ENCODE data around the gene ADCY9. TPM values are rescaled to one million over a fixed set of nuclear protein-coding genes. Genes with fewer than 3 reads are reported as not detected.

Gene ADCY9
- total RNA-seq, 1 experiment from 2014 or later = 7.0 TPM

DNA sequence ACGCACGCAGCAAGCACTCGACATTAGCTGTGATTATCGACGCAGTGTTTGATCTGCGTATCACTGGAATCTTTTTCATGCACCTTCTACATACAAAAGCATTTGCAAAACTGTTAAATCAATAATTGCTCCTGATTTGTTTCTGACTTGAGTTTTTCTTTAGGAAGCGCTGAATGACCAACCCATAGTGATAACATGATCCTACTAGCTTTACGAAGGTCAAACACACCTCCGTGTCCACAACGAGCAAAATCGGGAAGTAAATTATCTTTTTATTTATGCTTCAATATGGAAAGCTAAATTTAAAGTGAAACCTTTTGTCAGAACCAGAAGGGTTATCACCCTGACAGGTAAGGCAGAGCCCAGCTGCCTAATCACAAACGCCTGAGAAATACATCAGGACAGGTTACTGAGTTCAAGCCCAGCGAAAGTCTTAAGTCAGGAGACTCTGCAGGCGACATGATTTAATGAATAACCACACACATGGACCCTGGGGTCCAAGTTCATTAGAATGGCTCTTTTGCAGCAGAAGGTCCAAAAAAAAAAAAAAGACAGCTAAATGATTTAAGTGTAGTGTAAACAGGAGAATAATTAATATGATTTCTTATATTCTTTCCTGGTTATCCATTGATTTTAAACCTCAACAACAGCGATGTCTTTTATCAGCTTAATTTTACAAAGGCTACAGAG, 104.2 kb downstream of the ADCY9 start:
- no peaks in the 10 kb centered on the region for H3K9me3 ChIP-seq (ENCODE audit: low read depth, low read length, poor library complexity, severe bottlenecking)
- DNase-seq (ENCODE audit: low spot score) = no peak
- H3K4me1 ChIP-seq (ENCODE audit: insufficient read depth, low read length, poor library complexity, severe bottlenecking) = peaks cover 29% of the 10 kb centered on the region
- intact Hi-C loops (cut with micrococcal nuclease; ENCODE audit: unreplicated experiment) = no loop called here
- no peaks in the 10 kb centered on the region for H3K27me3 ChIP-seq (replicated peaks; ENCODE audit: insufficient read depth, low read depth, low read length, poor library complexity)
- CTCF ChIA-PET = no interaction called here
- POLR2A ChIA-PET (ENCODE audit: low non-redundant PET) = no interaction called here
- H3K4me3 ChIP-seq (ENCODE audit: low read depth, low read length, poor library complexity, severe bottlenecking) = no peak overlapping the region
- BruUV-seq (replicated peaks) = no TSS peak
- no peak for TF ChIP-seq EZH2 (IDR thresholded peaks at IDR 0.05; ENCODE audit: borderline replicate concordance, low read depth, low read length, poor library complexity, severe bottlenecking)
- TF ChIP-seq, protein P1, sequence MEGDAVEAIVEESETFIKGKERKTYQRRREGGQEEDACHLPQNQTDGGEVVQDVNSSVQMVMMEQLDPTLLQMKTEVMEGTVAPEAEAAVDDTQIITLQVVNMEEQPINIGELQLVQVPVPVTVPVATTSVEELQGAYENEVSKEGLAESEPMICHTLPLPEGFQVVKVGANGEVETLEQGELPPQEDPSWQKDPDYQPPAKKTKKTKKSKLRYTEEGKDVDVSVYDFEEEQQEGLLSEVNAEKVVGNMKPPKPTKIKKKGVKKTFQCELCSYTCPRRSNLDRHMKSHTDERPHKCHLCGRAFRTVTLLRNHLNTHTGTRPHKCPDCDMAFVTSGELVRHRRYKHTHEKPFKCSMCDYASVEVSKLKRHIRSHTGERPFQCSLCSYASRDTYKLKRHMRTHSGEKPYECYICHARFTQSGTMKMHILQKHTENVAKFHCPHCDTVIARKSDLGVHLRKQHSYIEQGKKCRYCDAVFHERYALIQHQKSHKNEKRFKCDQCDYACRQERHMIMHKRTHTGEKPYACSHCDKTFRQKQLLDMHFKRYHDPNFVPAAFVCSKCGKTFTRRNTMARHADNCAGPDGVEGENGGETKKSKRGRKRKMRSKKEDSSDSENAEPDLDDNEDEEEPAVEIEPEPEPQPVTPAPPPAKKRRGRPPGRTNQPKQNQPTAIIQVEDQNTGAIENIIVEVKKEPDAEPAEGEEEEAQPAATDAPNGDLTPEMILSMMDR (conservative IDR thresholded peaks at IDR 0.05; ENCODE audit: low read depth, low read length) = no peak
- no peak overlapping the region for H3K27ac ChIP-seq (ENCODE audit: low read depth, low read length, poor library complexity, severe bottlenecking)
- H3K36me3 ChIP-seq (ENCODE audit: insufficient read depth, low read length, poor library complexity, severe bottlenecking) = no peaks in the 10 kb centered on the region

DNA sequence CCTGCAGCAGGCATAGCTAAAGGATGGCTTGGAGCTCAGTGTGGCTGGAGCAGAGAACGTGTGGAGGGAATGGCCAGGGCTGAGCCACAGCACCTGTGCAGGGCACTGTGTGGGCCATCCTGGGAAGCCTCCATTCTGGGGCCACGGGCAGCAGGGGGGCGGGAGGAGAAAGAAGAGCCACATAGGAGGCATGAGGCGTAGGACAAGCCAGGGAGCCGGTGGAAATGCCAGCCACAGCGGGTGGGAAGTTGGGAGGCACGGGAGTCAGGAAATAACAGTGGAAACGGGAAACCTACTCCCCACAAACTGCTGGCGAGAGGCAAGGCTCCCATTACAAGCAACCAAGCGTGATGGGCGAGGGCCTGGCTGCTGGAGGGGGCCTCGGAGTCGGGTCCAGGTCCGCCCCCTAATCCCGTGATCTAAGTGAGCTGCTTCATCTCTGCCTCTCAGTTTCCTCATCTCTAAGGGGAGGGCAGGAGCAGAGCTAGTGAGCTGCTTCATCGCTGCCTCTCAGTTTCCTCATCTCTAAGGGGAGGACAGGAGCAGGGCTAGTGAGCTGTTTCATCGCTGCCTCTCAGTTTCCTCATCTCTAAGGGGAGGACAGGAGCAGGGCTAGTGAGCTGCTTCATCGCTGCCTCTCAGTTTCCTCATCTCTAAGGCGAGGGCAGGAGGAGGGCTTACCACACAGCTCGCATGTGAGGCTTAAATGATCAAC, 104.9 kb downstream of the ADCY9 start:
- no peaks in the 10 kb centered on the region for H3K27me3 ChIP-seq (replicated peaks; ENCODE audit: insufficient read depth, low read depth, low read length, poor library complexity)
- ChIA-PET CTCF (no interaction called here), POLR2A (ENCODE audit: low non-redundant PET) (no interaction called here)
- intact Hi-C loops (cut with micrococcal nuclease; ENCODE audit: unreplicated experiment) = no loop called here
- peaks cover 29% of the 10 kb centered on the region for H3K4me1 ChIP-seq (ENCODE audit: insufficient read depth, low read length, poor library complexity, severe bottlenecking)
- H3K9me3 ChIP-seq (ENCODE audit: low read depth, low read length, poor library complexity, severe bottlenecking) = no peaks in the 10 kb centered on the region
- peak overlapping the region; percentile 37 for H3K27ac ChIP-seq (ENCODE audit: low read depth, low read length, poor library complexity, severe bottlenecking)
- H3K4me3 ChIP-seq (ENCODE audit: low read depth, low read length, poor library complexity, severe bottlenecking) = no peak overlapping the region
- DNase-seq (ENCODE audit: low spot score) = peak; percentile 72
- TF ChIP-seq EZH2 (IDR thresholded peaks at IDR 0.05; ENCODE audit: borderline replicate concordance, low read depth, low read length, poor library complexity, severe bottlenecking) = no peak
- TF ChIP-seq, protein P1 (conservative IDR thresholded peaks at IDR 0.05; ENCODE audit: low read depth, low read length) = no peak
- H3K36me3 ChIP-seq (ENCODE audit: insufficient read depth, low read length, poor library complexity, severe bottlenecking) = no peaks in the 10 kb centered on the region
- no TSS peak for BruUV-seq (replicated peaks)

DNA sequence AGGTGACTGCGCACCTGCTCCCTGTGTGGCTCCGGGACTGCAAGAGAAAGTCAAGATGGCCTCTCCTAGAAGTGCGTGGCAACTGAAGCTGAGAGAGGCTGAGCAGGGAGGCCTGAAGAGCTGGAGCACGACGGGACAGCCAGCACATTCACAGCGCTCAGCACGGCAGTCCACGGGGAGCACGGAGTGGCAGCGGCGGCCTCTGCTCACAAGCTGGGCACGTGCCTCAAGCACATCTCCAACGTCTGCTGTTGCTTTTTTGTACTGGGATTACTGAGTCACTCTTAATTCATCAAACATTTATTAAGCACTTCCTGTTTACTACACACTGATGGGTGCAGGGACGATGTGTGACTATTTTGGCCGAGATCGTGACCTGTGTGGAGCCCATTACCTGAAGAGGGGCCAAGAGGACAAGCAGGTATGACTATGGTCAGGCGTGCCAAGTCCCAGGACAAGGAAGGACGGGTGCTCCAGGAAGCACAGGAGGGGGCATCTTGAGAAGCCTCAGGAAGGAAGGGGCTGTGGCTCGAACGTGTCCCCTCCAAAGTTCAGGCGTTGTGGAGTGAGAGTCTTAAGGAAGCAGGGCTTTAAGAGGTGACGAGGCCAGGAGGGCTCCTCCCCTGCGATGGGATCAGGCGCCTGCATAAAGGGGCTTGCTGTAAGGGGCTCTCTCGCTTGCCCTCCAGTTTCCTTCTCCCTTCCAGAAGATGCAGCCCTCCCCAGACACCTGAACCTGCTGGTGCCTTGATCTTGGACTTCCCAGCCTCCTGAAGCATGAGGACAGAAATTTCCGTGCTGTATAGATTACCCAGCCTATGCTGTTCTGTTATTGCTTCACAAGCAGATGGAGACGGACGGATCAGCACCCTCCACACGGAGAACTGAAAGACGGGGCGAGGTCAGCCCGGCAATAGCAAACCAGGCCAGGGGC, 105.8 kb downstream of the ADCY9 start:
- no peaks in the 10 kb centered on the region for H3K36me3 ChIP-seq (ENCODE audit: insufficient read depth, low read length, poor library complexity, severe bottlenecking)
- POLR2A ChIA-PET (ENCODE audit: low non-redundant PET) = no interaction called here
- CTCF ChIA-PET = no interaction called here
- no peak for TF ChIP-seq EZH2 (IDR thresholded peaks at IDR 0.05; ENCODE audit: borderline replicate concordance, low read depth, low read length, poor library complexity, severe bottlenecking)
- TF ChIP-seq, protein P1 (conservative IDR thresholded peaks at IDR 0.05; ENCODE audit: low read depth, low read length) = no peak
- BruUV-seq (replicated peaks) = no TSS peak
- no peaks in the 10 kb centered on the region for H3K27me3 ChIP-seq (replicated peaks; ENCODE audit: insufficient read depth, low read depth, low read length, poor library complexity)
- H3K9me3 ChIP-seq (ENCODE audit: low read depth, low read length, poor library complexity, severe bottlenecking) = no peaks in the 10 kb centered on the region
- H3K27ac ChIP-seq (ENCODE audit: low read depth, low read length, poor library complexity, severe bottlenecking) = peak overlapping the region; percentile 37
- no peak overlapping the region for H3K4me3 ChIP-seq (ENCODE audit: low read depth, low read length, poor library complexity, severe bottlenecking)
- intact Hi-C loops (cut with micrococcal nuclease; ENCODE audit: unreplicated experiment) = no loop called here
- DNase-seq (ENCODE audit: low spot score) = no peak
- H3K4me1 ChIP-seq (ENCODE audit: insufficient read depth, low read length, poor library complexity, severe bottlenecking) = peaks cover 29% of the 10 kb centered on the region

Data from A673 (cell line).